Hepatocyte (in vitro differentiated cells): ENCODE results near the gene ALDOC. TPM values are rescaled to one million over a fixed set of nuclear protein-coding genes. Genes with fewer than 3 reads are reported as not detected.

Source experiments
- DNase-seq: peaks from one replicate; pipeline ENCODE4 v3.0.0-alpha.2; 2016; ENCODE audit warnings: low spot score
- H2AFZ ChIP-seq: fragments of 200-600 bp; sonication (generic); 2 replicates; pipeline ENCODE4 v1.6.0; 2016; ENCODE audit warnings: antibody characterized with exemption, mild to moderate bottlenecking
- H3K27ac ChIP-seq: fragments of 200-600 bp; sonication (generic); 2 replicates; pipeline ENCODE4 v1.5.1; 2016; ENCODE audit warnings: mild to moderate bottlenecking
- H3K27me3 ChIP-seq: fragments of 200-600 bp; sonication (generic); 2 replicates; pipeline ENCODE4 v1.6.1; 2016
- H3K36me3 ChIP-seq: fragments of 200-600 bp; sonication (generic); replicated peaks from 2 replicates; pipeline ENCODE4 v1.5.1; 2016; ENCODE audit warnings: low read depth; ENCODE audit not compliant: insufficient read depth
- H3K4me1 ChIP-seq: fragments of 200-600 bp; sonication (generic); 2 replicates; pipeline ENCODE4 v1.5.1; 2016; ENCODE audit warnings: mild to moderate bottlenecking, moderate library complexity; ENCODE audit not compliant: insufficient read depth
- H3K4me2 ChIP-seq: fragments of 200-600 bp; sonication (generic); 2 replicates; pipeline ENCODE4 v1.6.0; 2016
- H3K4me3 ChIP-seq: fragments of 200-600 bp; sonication (generic); 2 replicates; pipeline ENCODE4 v1.5.1; 2016; ENCODE audit warnings: mild to moderate bottlenecking
- H3K79me2 ChIP-seq: fragments of 200-600 bp; sonication (generic); 2 replicates; pipeline ENCODE4 v1.6.0; 2017; ENCODE audit warnings: mild to moderate bottlenecking
- H3K9me2 ChIP-seq: fragments of 200-600 bp; sonication (generic); replicated peaks from 2 replicates; pipeline ENCODE4 v1.6.0; 2017; ENCODE audit warnings: mild to moderate bottlenecking; ENCODE audit not compliant: insufficient read depth
- H3K9me3 ChIP-seq: fragments of 200-600 bp; sonication (generic); 2 replicates; pipeline ENCODE4 v1.5.1; 2016; ENCODE audit warnings: low read depth, mild to moderate bottlenecking
- H4K20me1 ChIP-seq: fragments of 200-600 bp; sonication (generic); 2 replicates; pipeline ENCODE4 v1.6.0; 2016; ENCODE audit warnings: mild to moderate bottlenecking; ENCODE audit not compliant: insufficient read depth, poor library complexity, severe bottlenecking
- EZH2 ChIP-seq: fragments of 200-600 bp; sonication (generic); IDR thresholded peaks from 2 replicates; pipeline ENCODE4 v1.6.1; 2016; ENCODE audit warnings: antibody characterized with exemption, mild to moderate bottlenecking, borderline replicate concordance
- EZH2phosphoT487 ChIP-seq: fragments of 200-600 bp; sonication (generic); IDR thresholded peaks from one replicate; pipeline ENCODE4 v1.6.1; 2018; ENCODE audit warnings: antibody characterized with exemption, mild to moderate bottlenecking, low read depth, moderate library complexity; ENCODE audit not compliant: unreplicated experiment, severe bottlenecking
- WGBS: methylation state at CpG from one replicate; pipeline ENCODE4 v1.1.6; 2016; ENCODE audit warnings: low lambda C conversion rate; ENCODE audit errors: missing lambda C conversion rate; 5-methylcytosine and 5-hydroxymethylcytosine counted together
- polyA plus RNA-seq: library from polyadenylated mRNA; unstranded; fragments of >200 nt; fragmentation: Nextera tagmentation; extraction: Ambion mirVana; gene quantifications from 2 replicates; pipeline ENCODE4 v1.2.1, GENCODE V29; 2016
- total RNA-seq: library from RNA; depleted of rRNA; stranded (reverse); fragments of >200 nt; gene quantifications from 2 replicates; pipeline ENCODE4 v1.2.3, GENCODE V29; 2014
- TF ChIP-seq, protein P1 (sequence below): fragments of 200-600 bp; sonication (generic); IDR thresholded peaks from 2 replicates; pipeline ENCODE4 v1.5.1; 2016; ENCODE audit warnings: antibody characterized with exemption, mild to moderate bottlenecking; ENCODE audit not compliant: poor library complexity

The ALDOC gene
- total and polyA plus RNA-seq, 2 experiments from 2014 or later = 14.9 to 31.8 TPM

DNA sequence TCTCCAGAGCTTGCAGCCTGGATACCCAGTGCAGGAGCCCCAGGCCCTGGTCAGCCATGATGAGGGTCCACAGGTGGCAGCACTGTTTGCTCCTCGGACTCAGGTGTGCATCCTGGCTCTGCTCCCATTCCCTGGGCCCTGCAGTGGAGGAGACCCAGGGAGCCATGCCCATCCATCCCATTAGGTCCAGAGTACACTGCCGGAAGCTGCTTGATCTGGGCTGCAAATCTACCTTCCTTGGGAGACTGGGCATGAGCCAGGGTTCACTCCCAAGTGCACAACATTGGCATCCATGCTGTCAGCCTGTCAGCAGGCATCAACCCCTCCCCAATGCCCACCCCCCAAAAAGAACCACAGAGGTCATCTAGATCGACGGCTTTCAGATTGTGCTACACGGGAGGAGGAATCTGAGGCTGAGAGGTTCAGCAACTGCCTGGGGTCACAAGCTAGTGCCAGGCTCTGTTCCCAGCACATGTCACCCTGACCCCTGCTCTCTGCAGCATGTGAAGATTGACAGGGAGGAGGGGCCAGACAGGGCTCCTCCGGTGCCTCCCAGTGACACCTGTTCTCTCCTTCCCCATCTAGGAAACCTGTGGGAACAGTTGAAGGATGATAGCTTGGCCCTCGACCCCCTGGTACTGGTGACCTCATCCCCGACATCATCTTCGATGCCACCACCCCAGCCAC, 40.0 kb downstream of the ALDOC start:
- no peaks in the 10 kb centered on the region for H3K4me1 ChIP-seq
- no peak overlapping the region for H3K4me3 ChIP-seq
- no peaks in the 10 kb centered on the region for H3K36me3 ChIP-seq
- 79% methylated on average over 9 of the region's 9 CpGs for WGBS
- no peaks in the 10 kb centered on the region for H3K9me2 ChIP-seq
- H3K4me2 ChIP-seq = no peak overlapping the region
- no peaks in the 10 kb centered on the region for H3K9me3 ChIP-seq
- no peak overlapping the region for H2AFZ ChIP-seq
- H3K27ac ChIP-seq = no peak overlapping the region
- H3K27me3 ChIP-seq = no peaks in the 10 kb centered on the region
- H4K20me1 ChIP-seq = no peaks in the 10 kb centered on the region
- TF ChIP-seq EZH2phosphoT487 = no peak
- TF ChIP-seq, protein P1, sequence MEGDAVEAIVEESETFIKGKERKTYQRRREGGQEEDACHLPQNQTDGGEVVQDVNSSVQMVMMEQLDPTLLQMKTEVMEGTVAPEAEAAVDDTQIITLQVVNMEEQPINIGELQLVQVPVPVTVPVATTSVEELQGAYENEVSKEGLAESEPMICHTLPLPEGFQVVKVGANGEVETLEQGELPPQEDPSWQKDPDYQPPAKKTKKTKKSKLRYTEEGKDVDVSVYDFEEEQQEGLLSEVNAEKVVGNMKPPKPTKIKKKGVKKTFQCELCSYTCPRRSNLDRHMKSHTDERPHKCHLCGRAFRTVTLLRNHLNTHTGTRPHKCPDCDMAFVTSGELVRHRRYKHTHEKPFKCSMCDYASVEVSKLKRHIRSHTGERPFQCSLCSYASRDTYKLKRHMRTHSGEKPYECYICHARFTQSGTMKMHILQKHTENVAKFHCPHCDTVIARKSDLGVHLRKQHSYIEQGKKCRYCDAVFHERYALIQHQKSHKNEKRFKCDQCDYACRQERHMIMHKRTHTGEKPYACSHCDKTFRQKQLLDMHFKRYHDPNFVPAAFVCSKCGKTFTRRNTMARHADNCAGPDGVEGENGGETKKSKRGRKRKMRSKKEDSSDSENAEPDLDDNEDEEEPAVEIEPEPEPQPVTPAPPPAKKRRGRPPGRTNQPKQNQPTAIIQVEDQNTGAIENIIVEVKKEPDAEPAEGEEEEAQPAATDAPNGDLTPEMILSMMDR = no peak
- TF ChIP-seq EZH2 = no peak
- no peaks in the 10 kb centered on the region for H3K79me2 ChIP-seq
- DNase-seq = no peak

DNA sequence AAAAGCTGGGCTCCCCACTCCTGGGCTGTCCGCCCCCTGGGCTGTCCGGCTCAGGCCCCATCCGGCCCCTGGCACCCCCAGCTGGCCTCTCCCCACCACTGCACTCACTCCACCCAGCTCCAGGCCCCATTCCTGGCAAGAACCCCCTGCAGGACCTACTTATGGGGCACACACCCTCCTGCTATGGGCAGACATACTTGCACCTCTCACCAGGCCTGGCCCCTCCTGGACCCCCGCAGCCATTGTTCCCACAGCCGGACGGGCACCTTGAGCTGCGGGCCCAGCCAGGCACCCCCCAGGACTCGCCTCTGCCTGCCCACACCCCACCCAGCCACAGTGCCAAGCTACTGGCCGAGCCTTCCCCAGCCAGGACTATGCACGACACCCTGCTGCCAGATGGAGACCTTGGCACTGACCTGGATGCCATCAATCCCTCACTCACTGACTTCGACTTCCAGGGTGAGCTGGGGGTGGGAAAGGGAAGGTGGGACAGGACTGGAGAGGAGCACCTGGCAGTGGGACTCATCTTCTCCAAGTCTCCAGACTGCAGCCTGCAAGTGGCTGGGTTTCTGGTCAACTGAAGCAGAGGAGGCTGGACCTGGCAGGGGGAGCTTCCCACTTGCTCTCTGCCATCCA, 41.8 kb downstream of the ALDOC start:
- Histone ChIP-seq H2AFZ (no peak overlapping the region), H3K4me3 (no peak overlapping the region), H3K36me3 (no peaks in the 10 kb centered on the region), H4K20me1 (no peaks in the 10 kb centered on the region), H3K79me2 (no peaks in the 10 kb centered on the region), H3K4me1 (no peaks in the 10 kb centered on the region), H3K27ac (no peak overlapping the region), H3K9me2 (no peaks in the 10 kb centered on the region), H3K9me3 (no peaks in the 10 kb centered on the region), H3K27me3 (no peaks in the 10 kb centered on the region), H3K4me2 (no peak overlapping the region)
- no peak for DNase-seq
- 88% methylated on average over 10 of the region's 11 CpGs for WGBS
- TF ChIP-seq EZH2 (no peak), EZH2phosphoT487 (no peak)
- TF ChIP-seq, protein P1 = no peak

- no peak for DNase-seq
- no peaks in the 10 kb centered on the region for H4K20me1 ChIP-seq
- no peak overlapping the region for H3K4me2 ChIP-seq
- no peak for TF ChIP-seq EZH2
- TF ChIP-seq, protein P1 = no peak
- no peak for TF ChIP-seq EZH2phosphoT487
- H2AFZ ChIP-seq = no peak overlapping the region
- no peaks in the 10 kb centered on the region for H3K36me3 ChIP-seq
- H3K27me3 ChIP-seq = no peaks in the 10 kb centered on the region
- no peaks in the 10 kb centered on the region for H3K9me3 ChIP-seq
- H3K79me2 ChIP-seq = no peaks in the 10 kb centered on the region
- H3K4me1 ChIP-seq = no peaks in the 10 kb centered on the region
- 82% methylated on average over 16 of the region's 16 CpGs for WGBS
- H3K9me2 ChIP-seq = no peaks in the 10 kb centered on the region
- no peak overlapping the region for H3K27ac ChIP-seq
- no peak overlapping the region for H3K4me3 ChIP-seq
Measured at GRCh38 chr17:28533091-28533807, 43.4 kb downstream of the ALDOC start.
